ENCODE data around the gene HAND1. TPM values are rescaled to one million over a fixed set of nuclear protein-coding genes. Genes with fewer than 3 reads are reported as not detected.

The HAND1 gene
- total and polyA plus RNA-seq, 2 experiments from 2014 or later: not detected

DNA sequence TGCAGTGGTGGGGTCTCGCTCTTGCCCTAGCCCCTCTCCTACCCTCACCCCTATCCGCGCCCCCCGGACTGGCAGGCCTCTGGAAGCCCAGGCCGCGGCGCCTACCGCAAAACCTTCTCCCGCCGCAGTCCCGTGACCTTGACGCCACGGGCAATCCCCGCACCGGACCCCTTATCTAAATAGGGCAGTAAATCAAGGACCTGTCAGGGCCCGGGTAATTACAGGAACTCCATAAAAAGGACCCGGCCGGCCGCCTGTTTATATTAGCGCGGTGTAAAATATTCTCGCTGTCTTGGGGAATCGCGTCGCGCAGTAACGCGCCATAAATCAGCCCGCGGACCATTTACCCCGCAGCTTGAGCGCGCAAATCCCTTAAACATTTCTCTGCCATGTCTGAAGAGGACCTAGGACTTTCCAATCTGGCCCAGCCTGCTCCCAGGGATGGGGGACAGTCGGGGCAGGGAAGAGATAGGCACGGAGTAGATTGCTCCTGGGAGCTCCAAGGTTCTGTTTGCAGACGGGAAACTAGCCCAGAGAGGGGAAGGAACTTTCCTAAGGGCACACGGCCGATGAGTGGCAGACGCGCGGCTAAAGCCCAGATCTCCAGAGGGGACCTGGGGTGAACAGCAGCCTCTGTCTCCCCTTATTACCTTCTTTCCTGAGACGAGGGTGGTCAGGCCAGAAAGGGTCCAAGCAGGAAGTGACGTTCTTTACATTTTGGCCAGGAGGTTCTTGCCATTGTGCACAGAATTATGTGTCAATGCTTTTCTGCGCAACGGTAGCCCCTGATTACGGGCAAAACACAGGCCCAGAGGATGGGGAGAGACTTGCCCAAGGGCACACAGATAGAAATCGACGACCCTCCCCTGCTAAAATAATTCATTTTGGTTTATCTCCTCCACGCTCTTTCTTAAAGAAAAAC is 4.8 kb upstream of the HAND1 start:
- peaks cover 98% of the 10 kb centered on the region for H3K27me3 Mint-ChIP-seq (ENCODE audit: insufficient read depth, low read depth, poor library complexity)

DNA sequence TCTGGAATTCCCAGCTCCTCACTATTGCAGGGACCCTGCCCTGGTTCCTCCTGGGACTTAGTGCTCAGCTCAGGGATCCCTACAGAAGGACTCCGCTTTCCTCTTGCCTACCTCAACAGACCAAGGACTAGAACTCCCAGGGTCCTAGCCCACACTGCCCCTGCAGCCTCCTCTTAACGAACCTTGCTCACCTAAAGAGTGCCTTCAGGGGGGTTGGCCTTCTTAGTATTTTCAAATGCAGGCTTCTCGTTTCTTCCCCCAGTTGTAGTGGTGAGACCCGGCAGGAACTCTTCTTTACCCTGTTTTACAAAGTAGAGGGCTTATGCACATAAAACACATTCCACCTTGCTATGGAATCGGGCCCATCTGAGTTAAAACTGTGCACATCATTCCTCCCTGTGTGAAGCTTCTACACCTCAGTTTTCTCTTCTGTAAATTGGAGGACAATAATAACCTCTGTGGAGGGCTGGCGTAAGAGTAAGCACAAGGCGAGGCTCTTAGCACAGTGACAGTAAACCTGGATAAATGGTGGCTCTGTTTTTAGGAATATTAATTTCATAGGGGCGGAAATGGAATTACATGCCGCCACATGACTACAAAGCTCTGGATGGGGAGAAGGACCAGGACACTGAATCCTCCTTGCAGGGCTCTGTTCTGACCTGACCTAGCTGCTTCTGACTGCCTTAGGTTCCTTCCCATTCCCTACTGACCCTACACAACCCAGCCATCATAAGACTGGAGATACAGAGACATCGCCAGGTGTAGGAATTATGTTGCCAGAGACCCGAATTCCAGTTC is 3.8 kb upstream of the HAND1 start:
- no peak for ATAC-seq
- Histone ChIP-seq H3K27ac (ENCODE audit: low read depth) (no peak overlapping the region), H4K20me1 (replicated peaks; ENCODE audit: insufficient read depth) (peaks cover 34% of the 10 kb centered on the region), H3K4me1 (ENCODE audit: insufficient read depth) (peaks cover 85% of the 10 kb centered on the region), H3K4me3 (peak overlapping the region; percentile 50), H3F3A (replicated peaks; ENCODE audit: low read depth) (peaks cover 43% of the 10 kb centered on the region), H3K27me3 (ENCODE audit: insufficient read depth) (peaks cover 100% of the 10 kb centered on the region), H3K9me2 (ENCODE audit: insufficient read depth) (no peaks in the 10 kb centered on the region), H3K36me3 (ENCODE audit: insufficient read depth) (no peaks in the 10 kb centered on the region), H3K4me2 (peak overlapping the region; percentile 68), H3K79me2 (replicated peaks; ENCODE audit: insufficient read depth) (no peaks in the 10 kb centered on the region), H2AFZ (no peak overlapping the region)
- Mint-ChIP-seq H3K9me3 (no peaks in the 10 kb centered on the region), H3K4me3 (0 out of 3 replicates have a peak overlapping the region, but pooled peaks have one; percentile 18), H3K27me3 (ENCODE audit: insufficient read depth, low read depth, poor library complexity) (peaks cover 100% of the 10 kb centered on the region), H3K27ac (no peak overlapping the region), H3K36me3 (ENCODE audit: low read depth) (no peaks in the 10 kb centered on the region; the same call in 2 of the 3 replicates), H3K4me1 (peaks cover 68% of the 10 kb centered on the region)
- TF ChIP-seq EZH2 (IDR thresholded peaks at IDR 0.05; ENCODE audit: low read depth, unreplicated experiment) (peak; percentile 92), EZH2phosphoT487 (IDR thresholded peaks at IDR 0.05; ENCODE audit: unreplicated experiment) (peak; percentile 18), CREB1 (CRISPR knock-in tag; IDR thresholded peaks at IDR 0.05; ENCODE audit: low read depth) (no peak)
- TF ChIP-seq, protein P1, sequence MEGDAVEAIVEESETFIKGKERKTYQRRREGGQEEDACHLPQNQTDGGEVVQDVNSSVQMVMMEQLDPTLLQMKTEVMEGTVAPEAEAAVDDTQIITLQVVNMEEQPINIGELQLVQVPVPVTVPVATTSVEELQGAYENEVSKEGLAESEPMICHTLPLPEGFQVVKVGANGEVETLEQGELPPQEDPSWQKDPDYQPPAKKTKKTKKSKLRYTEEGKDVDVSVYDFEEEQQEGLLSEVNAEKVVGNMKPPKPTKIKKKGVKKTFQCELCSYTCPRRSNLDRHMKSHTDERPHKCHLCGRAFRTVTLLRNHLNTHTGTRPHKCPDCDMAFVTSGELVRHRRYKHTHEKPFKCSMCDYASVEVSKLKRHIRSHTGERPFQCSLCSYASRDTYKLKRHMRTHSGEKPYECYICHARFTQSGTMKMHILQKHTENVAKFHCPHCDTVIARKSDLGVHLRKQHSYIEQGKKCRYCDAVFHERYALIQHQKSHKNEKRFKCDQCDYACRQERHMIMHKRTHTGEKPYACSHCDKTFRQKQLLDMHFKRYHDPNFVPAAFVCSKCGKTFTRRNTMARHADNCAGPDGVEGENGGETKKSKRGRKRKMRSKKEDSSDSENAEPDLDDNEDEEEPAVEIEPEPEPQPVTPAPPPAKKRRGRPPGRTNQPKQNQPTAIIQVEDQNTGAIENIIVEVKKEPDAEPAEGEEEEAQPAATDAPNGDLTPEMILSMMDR (conservative IDR thresholded peaks at IDR 0.05; ENCODE audit: low read depth in 2 of 2): no peak
- peak; percentile 41 for DNase-seq (ENCODE audit: low spot score)

More for the DNA sequence above, 4.8 kb upstream of the HAND1 start:
- no peaks in the 10 kb centered on the region for H3K9me2 ChIP-seq (ENCODE audit: insufficient read depth)
- H3K4me3 ChIP-seq: peak overlapping the region; percentile 50
- Mint-ChIP-seq H3K27ac (no peak overlapping the region), H3K9me3 (no peaks in the 10 kb centered on the region), H3K36me3 (ENCODE audit: low read depth) (no peaks in the 10 kb centered on the region; the same call in 2 of the 3 replicates), H3K4me3 (peak overlapping the region; percentile 58), H3K4me1 (peaks cover 64% of the 10 kb centered on the region)
- DNase-seq (ENCODE audit: low spot score): peak; percentile 47
- H3K27me3 ChIP-seq (ENCODE audit: insufficient read depth): peaks cover 100% of the 10 kb centered on the region
- no peaks in the 10 kb centered on the region for H3K79me2 ChIP-seq (replicated peaks; ENCODE audit: insufficient read depth)
- peak overlapping the region; percentile 68 for H3K4me2 ChIP-seq
- peaks cover 40% of the 10 kb centered on the region for H3F3A ChIP-seq (replicated peaks; ENCODE audit: low read depth)
- H4K20me1 ChIP-seq (replicated peaks; ENCODE audit: insufficient read depth): peaks cover 33% of the 10 kb centered on the region
- no peak overlapping the region for H3K27ac ChIP-seq (ENCODE audit: low read depth)
- H2AFZ ChIP-seq: no peak overlapping the region
- TF ChIP-seq POLR2AphosphoS5 (IDR thresholded peaks at IDR 0.05; ENCODE audit: low read depth) (no peak), EZH2phosphoT487 (IDR thresholded peaks at IDR 0.05; ENCODE audit: unreplicated experiment) (peak; percentile 78), EZH2 (IDR thresholded peaks at IDR 0.05; ENCODE audit: low read depth, unreplicated experiment) (peak; percentile 98), CREB1 (CRISPR knock-in tag; IDR thresholded peaks at IDR 0.05; ENCODE audit: low read depth) (no peak), ZNF114 (CRISPR knock-in tag; IDR thresholded peaks at IDR 0.05) (no peak), NANOG (IDR thresholded peaks at IDR 0.05; ENCODE audit: borderline replicate concordance) (no peak), STAT1 (IDR thresholded peaks at IDR 0.05; ENCODE audit: unreplicated experiment) (no peak)
- TF ChIP-seq, protein P1 (conservative IDR thresholded peaks at IDR 0.05; ENCODE audit: low read depth in 2 of 2): no peak
- TF ChIP-seq, protein P2, sequence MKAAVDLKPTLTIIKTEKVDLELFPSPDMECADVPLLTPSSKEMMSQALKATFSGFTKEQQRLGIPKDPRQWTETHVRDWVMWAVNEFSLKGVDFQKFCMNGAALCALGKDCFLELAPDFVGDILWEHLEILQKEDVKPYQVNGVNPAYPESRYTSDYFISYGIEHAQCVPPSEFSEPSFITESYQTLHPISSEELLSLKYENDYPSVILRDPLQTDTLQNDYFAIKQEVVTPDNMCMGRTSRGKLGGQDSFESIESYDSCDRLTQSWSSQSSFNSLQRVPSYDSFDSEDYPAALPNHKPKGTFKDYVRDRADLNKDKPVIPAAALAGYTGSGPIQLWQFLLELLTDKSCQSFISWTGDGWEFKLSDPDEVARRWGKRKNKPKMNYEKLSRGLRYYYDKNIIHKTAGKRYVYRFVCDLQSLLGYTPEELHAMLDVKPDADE (IDR thresholded peaks at IDR 0.05): no peak
- no peak for ATAC-seq
- no peaks in the 10 kb centered on the region for H3K36me3 ChIP-seq (ENCODE audit: insufficient read depth)
- peaks cover 80% of the 10 kb centered on the region for H3K4me1 ChIP-seq (ENCODE audit: insufficient read depth)
